Liver (tissue), 9 donors: ENCODE measurements around the gene TBC1D5. TPM values are rescaled to one million over a fixed set of nuclear protein-coding genes. Genes with fewer than 3 reads are reported as not detected.

Source experiments
- DNase-seq: peaks from one replicate; pipeline ENCODE4 v3.0.0-alpha.2; 2017; ENCODE audit warnings: low spot score
- H3K27ac ChIP-seq, 2 donors: one replicate each; pipeline ENCODE4 v1.7.0; 2013; ENCODE audit warnings: inconsistent platforms in 2 of 2, low read length in 2 of 2, control low read depth in 1 of 2, low read depth in 1 of 2, mild to moderate bottlenecking in 1 of 2
- H3K27me3 ChIP-seq, 4 donors: one replicate each; pipeline versions ENCODE4 v1.6.1 to v1.7.0; 2013; ENCODE audit warnings: low read length in 3 of 4, inconsistent platforms in 1 of 4, mild to moderate bottlenecking in 1 of 4, moderate library complexity in 1 of 4; ENCODE audit not compliant: control insufficient read depth in 4 of 4, insufficient read depth in 4 of 4
- H3K36me3 ChIP-seq, 4 donors: one replicate each; pipeline versions ENCODE4 v1.6.1 to v1.7.0; 2013; ENCODE audit warnings: low read length in 3 of 4, mild to moderate bottlenecking in 3 of 4, low read depth in 1 of 4, moderate library complexity in 1 of 4; ENCODE audit not compliant: control insufficient read depth in 4 of 4, insufficient read depth in 3 of 4
- H3K4me1 ChIP-seq, 4 donors: one replicate each; pipeline versions ENCODE4 v1.6.1 to v1.7.0; 2013; ENCODE audit warnings: low read length in 3 of 4, mild to moderate bottlenecking in 3 of 4, moderate library complexity in 1 of 4; ENCODE audit not compliant: control insufficient read depth in 4 of 4, insufficient read depth in 4 of 4
- H3K4me3 ChIP-seq, 3 donors: one replicate each; pipeline versions ENCODE4 v1.6.1 to v1.7.0; 2013; ENCODE audit warnings: low read length in 3 of 3, control low read depth in 1 of 3, low read depth in 1 of 3, mild to moderate bottlenecking in 1 of 3
- H3K9ac ChIP-seq, 2 donors: one replicate each; pipeline ENCODE4 v1.7.0; 2013; ENCODE audit warnings: low read length in 2 of 2, mild to moderate bottlenecking in 2 of 2, moderate library complexity in 2 of 2, control low read depth in 1 of 2, low read depth in 1 of 2
- H3K9me3 ChIP-seq, 4 donors: one replicate each; pipeline versions ENCODE4 v1.6.1 to v1.7.0; 2013; ENCODE audit warnings: low read length in 3 of 4; ENCODE audit not compliant: control insufficient read depth in 4 of 4
- ATF3 ChIP-seq: IDR thresholded peaks from 2 replicates; pipeline ENCODE4 v1.6.1; 2016; ENCODE audit warnings: antibody characterized with exemption
- EGR1 ChIP-seq, 2 donors: IDR thresholded peaks; 2 replicates each; pipeline ENCODE4 v1.6.1; 2016 to 2018; ENCODE audit warnings: antibody characterized with exemption in 2 of 2, low read depth in 2 of 2
- FOXA1 ChIP-seq: IDR thresholded peaks from 2 replicates; pipeline ENCODE4 v1.6.1; 2016; ENCODE audit warnings: antibody characterized with exemption
- FOXA2 ChIP-seq: IDR thresholded peaks from 2 replicates; pipeline ENCODE4 v1.6.1; 2016; ENCODE audit warnings: antibody characterized with exemption
- HNF4A ChIP-seq, 2 donors: conservative IDR thresholded peaks; 2 replicates each; pipeline ENCODE4 v1.6.1; 2016; ENCODE audit warnings: antibody characterized with exemption in 2 of 2, mild to moderate bottlenecking in 2 of 2
- HNF4G ChIP-seq: IDR thresholded peaks from 2 replicates; pipeline ENCODE4 v1.6.1; 2016; ENCODE audit warnings: antibody characterized with exemption
- JUND ChIP-seq, 2 donors: IDR thresholded peaks; 2 replicates each; pipeline ENCODE4 v1.6.1; 2016; ENCODE audit warnings: antibody characterized with exemption in 2 of 2
- NR2F2 ChIP-seq: IDR thresholded peaks from 2 replicates; pipeline ENCODE4 v1.6.1; 2016; ENCODE audit warnings: antibody characterized with exemption
- RXRA ChIP-seq, 2 donors: IDR thresholded peaks; 2 replicates each; pipeline ENCODE4 v1.6.1; 2017 to 2018; ENCODE audit warnings: antibody characterized with exemption in 2 of 2, mild to moderate bottlenecking in 1 of 2
- SP1 ChIP-seq: IDR thresholded peaks from 2 replicates; pipeline ENCODE4 v1.6.1; 2018; ENCODE audit warnings: antibody characterized with exemption, mild to moderate bottlenecking
- TAF1 ChIP-seq: conservative IDR thresholded peaks from 2 replicates; pipeline ENCODE4 v1.6.1; 2016; ENCODE audit warnings: antibody characterized with exemption, mild to moderate bottlenecking
- YY1 ChIP-seq: IDR thresholded peaks from 2 replicates; pipeline ENCODE4 v1.6.1; 2016; ENCODE audit warnings: antibody characterized with exemption, mild to moderate bottlenecking
- WGBS: extraction: QIAGEN DNeasy Blood & Tissue Kit; methylation state at CpG from one replicate; pipeline ENCODE4 v1.1.7; 2013; 5-methylcytosine and 5-hydroxymethylcytosine counted together
- polyA plus RNA-seq, 2 donors: library from polyadenylated mRNA; stranded (reverse) in 1 of 2; unstranded in 1 of 2; fragments of 200-250 nt in 1 of 2; fragments of >200 nt in 1 of 2; fragmentation: Nextera tagmentation in 1 of 2; extraction: Ambion mirVana in 1 of 2; gene quantifications; one replicate each; pipeline versions ENCODE4 v1.2.1 to v1.2.3, GENCODE V29; 2013 to 2015
- total RNA-seq, 2 donors: library from RNA; depleted of rRNA; stranded (reverse); fragments of >200 nt; gene quantifications; one replicate each; pipeline ENCODE4 v1.2.3, GENCODE V29; 2014
- TF ChIP-seq, protein P1 (sequence below): IDR thresholded peaks from 2 replicates; pipeline ENCODE4 v1.6.1; 2016; ENCODE audit warnings: antibody characterized with exemption, mild to moderate bottlenecking
- TF ChIP-seq, protein P2 (sequence below): IDR thresholded peaks from 2 replicates; pipeline ENCODE4 v1.6.1; 2016; ENCODE audit warnings: antibody characterized with exemption
- TF ChIP-seq, protein P3 (sequence below): fragments of 150-350 bp; IDR thresholded peaks from 2 replicates; pipeline ENCODE4 v1.5.1; 2017; ENCODE audit warnings: improper control_type of control experiment, low read depth, low read length; ENCODE audit not compliant: missing input control
- donor health status: healthy.
- donor health status: healthy.
- donor health status: healthy.
- donor health status: healthy.
- donor health status: healthy.

Gene TBC1D5
- total and polyA plus RNA-seq, 4 donors: 9.1 to 45.6 (median 25.6) TPM

GRCh38 chr3:17218587-17218986 lies 523.8 kb downstream of the TBC1D5 start:
- TF ChIP-seq HNF4A (conservative IDR thresholded peaks at IDR 0.05) (no peak), SP1 (no peak), HNF4G (no peak), FOXA1 (no peak), EGR1 (IDR thresholded peaks at IDR 0.05; ENCODE audit: low read depth in 2 of 2) (no peak), RXRA (IDR thresholded peaks at IDR 0.05) (no peak), JUND (IDR thresholded peaks at IDR 0.05) (no peak), YY1 (no peak), ATF3 (no peak), NR2F2 (no peak), FOXA2 (no peak)
- TF ChIP-seq, protein P1, sequence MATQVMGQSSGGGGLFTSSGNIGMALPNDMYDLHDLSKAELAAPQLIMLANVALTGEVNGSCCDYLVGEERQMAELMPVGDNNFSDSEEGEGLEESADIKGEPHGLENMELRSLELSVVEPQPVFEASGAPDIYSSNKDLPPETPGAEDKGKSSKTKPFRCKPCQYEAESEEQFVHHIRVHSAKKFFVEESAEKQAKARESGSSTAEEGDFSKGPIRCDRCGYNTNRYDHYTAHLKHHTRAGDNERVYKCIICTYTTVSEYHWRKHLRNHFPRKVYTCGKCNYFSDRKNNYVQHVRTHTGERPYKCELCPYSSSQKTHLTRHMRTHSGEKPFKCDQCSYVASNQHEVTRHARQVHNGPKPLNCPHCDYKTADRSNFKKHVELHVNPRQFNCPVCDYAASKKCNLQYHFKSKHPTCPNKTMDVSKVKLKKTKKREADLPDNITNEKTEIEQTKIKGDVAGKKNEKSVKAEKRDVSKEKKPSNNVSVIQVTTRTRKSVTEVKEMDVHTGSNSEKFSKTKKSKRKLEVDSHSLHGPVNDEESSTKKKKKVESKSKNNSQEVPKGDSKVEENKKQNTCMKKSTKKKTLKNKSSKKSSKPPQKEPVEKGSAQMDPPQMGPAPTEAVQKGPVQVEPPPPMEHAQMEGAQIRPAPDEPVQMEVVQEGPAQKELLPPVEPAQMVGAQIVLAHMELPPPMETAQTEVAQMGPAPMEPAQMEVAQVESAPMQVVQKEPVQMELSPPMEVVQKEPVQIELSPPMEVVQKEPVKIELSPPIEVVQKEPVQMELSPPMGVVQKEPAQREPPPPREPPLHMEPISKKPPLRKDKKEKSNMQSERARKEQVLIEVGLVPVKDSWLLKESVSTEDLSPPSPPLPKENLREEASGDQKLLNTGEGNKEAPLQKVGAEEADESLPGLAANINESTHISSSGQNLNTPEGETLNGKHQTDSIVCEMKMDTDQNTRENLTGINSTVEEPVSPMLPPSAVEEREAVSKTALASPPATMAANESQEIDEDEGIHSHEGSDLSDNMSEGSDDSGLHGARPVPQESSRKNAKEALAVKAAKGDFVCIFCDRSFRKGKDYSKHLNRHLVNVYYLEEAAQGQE: no peak
- TF ChIP-seq, protein P2, sequence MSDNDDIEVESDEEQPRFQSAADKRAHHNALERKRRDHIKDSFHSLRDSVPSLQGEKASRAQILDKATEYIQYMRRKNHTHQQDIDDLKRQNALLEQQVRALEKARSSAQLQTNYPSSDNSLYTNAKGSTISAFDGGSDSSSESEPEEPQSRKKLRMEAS: no peak
- TF ChIP-seq, protein P3, sequence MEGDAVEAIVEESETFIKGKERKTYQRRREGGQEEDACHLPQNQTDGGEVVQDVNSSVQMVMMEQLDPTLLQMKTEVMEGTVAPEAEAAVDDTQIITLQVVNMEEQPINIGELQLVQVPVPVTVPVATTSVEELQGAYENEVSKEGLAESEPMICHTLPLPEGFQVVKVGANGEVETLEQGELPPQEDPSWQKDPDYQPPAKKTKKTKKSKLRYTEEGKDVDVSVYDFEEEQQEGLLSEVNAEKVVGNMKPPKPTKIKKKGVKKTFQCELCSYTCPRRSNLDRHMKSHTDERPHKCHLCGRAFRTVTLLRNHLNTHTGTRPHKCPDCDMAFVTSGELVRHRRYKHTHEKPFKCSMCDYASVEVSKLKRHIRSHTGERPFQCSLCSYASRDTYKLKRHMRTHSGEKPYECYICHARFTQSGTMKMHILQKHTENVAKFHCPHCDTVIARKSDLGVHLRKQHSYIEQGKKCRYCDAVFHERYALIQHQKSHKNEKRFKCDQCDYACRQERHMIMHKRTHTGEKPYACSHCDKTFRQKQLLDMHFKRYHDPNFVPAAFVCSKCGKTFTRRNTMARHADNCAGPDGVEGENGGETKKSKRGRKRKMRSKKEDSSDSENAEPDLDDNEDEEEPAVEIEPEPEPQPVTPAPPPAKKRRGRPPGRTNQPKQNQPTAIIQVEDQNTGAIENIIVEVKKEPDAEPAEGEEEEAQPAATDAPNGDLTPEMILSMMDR: no peak
- Histone ChIP-seq H3K27ac (no peak overlapping the region), H3K4me1 (no peaks in the 10 kb centered on the region), H3K27me3 (no peaks in the 10 kb centered on the region), H3K36me3 (no peaks in the 10 kb centered on the region), H3K9ac (no peak overlapping the region), H3K4me3 (no peak overlapping the region), H3K9me3 (no peaks in the 10 kb centered on the region)
- WGBS: 5% methylated on average over 1 of the region's 1 CpG
- no peak for DNase-seq

DNA sequence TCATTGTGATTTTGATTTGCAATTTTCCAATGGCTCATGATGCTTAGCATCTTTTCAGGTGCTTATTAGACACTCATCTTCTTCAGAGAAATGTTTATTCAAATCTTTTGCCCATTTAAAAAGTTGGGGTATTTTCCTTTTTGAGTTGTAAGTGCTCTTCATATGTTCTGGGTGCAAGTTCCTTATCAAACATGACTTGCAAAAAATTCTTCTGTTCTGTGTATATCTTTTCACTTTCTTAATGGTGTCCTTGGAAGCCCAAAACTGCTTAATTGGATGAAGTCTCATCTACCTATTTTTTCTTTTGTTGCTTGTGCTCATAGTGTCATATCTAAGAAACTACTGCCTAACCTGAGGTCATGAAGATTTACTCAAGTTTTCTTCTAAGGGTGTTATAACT lies 524.8 kb downstream of the TBC1D5 start:
- Histone ChIP-seq H3K27ac (no peak overlapping the region), H3K4me1 (no peaks in the 10 kb centered on the region), H3K9ac (no peak overlapping the region), H3K4me3 (no peak overlapping the region), H3K27me3 (no peaks in the 10 kb centered on the region), H3K9me3 (no peaks in the 10 kb centered on the region), H3K36me3 (peaks cover 0 to 2% (median 2%) of the 10 kb centered on the region in 4 donors)
- TF ChIP-seq FOXA1 (no peak), JUND (IDR thresholded peaks at IDR 0.05) (no peak), TAF1 (no peak), FOXA2 (no peak), YY1 (no peak)
- TF ChIP-seq, protein P2: no peak
- no peak for DNase-seq
